Osteocyte (in vitro differentiated cells): ENCODE results near the gene GALR3. TPM values are rescaled to one million over a fixed set of nuclear protein-coding genes. Genes with fewer than 3 reads are reported as not detected.

Experiments used
- microRNA-seq: library from miRNA; unstranded; fragments of <30 nt; microRNA quantifications from one replicate; pipeline ENCODE4 v1.1.0, GENCODE V29; 2020; ENCODE audit not compliant: unreplicated experiment
- total RNA-seq: library from RNA; stranded (reverse); gene quantifications from 2 replicates; pipeline ENCODE4 v1.2.1, GENCODE V29; 2021

Gene GALR3
- total RNA-seq, 1 donor from 2014 or later = 0.48 TPM

Small RNAs within 50 kb of the gene (microRNA-seq; reads per million reads assigned to microRNA genes)
- gene MIR659 = 2.2 reads per million

Other genes with a start within 250 kb of the GALR3 start
- not detected in 2 replicates for gene LGALS2, start 243.3 kb upstream of the GALR3 start, total RNA-seq
- gene GGA1, start 214.5 kb upstream of the GALR3 start, total RNA-seq = 50.0 and 56.1 TPM in 2 replicates
- 6.9 and 8.3 TPM in 2 replicates for gene SH3BP1, start 183.7 kb upstream of the GALR3 start, total RNA-seq
- gene PDXP, start 164.7 kb upstream of the GALR3 start, total RNA-seq = 16.5 and 16.6 TPM in 2 replicates
- 1,199 and 1,246 TPM in 2 replicates for gene LGALS1, start 147.7 kb upstream of the GALR3 start, total RNA-seq
- gene NOL12, start 137.0 kb upstream of the GALR3 start, total RNA-seq = 18.5 and 22.7 TPM in 2 replicates
- gene TRIOBP, start 126.3 kb upstream of the GALR3 start, total RNA-seq = 103 and 105 TPM in 2 replicates
- gene GCAT, start 15.4 kb upstream of the GALR3 start, total RNA-seq = 33.4 and 38.0 TPM in 2 replicates
- 18.1 and 20.4 TPM in 2 replicates for gene ANKRD54, start 21.0 kb downstream of the GALR3 start, total RNA-seq
- gene EIF3L, start 26.0 kb downstream of the GALR3 start, total RNA-seq = 435 and 452 TPM in 2 replicates
- gene MICALL1, start 82.9 kb downstream of the GALR3 start, total RNA-seq = 51.2 and 56.6 TPM in 2 replicates
- gene C22orf23, start 130.2 kb downstream of the GALR3 start, total RNA-seq = not detected in 2 replicates
- 77.9 and 81.1 TPM in 2 replicates for gene POLR2F, start 130.3 kb downstream of the GALR3 start, total RNA-seq
- not detected in 2 replicates for gene SOX10, start 161.2 kb downstream of the GALR3 start, total RNA-seq
- gene PICK1, start 234.0 kb downstream of the GALR3 start, total RNA-seq = 26.2 and 27.9 TPM in 2 replicates